Limb (tissue), 2 donors: ENCODE data around the gene HNRNPUL2.

Experiments
- DNase-seq, 2 donors: peaks; one replicate each; pipeline ENCODE4 v3.0.0-alpha.2; 2016; ENCODE audit errors: extremely low spot score in 2 of 2

HNRNPUL2 gene

GRCh38 chr11:62727872-62728170 lies 564 bp upstream of the HNRNPUL2 start:
- DNase-seq: peak; percentile 90 to 98

- DNase-seq: no peak
Observed at GRCh38 chr11:62726915-62727164, 417 bp downstream of the HNRNPUL2 start.

GRCh38 chr11:62726156-62726914 lies 922 bp downstream of the HNRNPUL2 start:
- no peak for DNase-seq

- no peak for DNase-seq
Observed at GRCh38 chr11:62725646-62726045, 1.6 kb downstream of the HNRNPUL2 start.

- no peak for DNase-seq
Observed at GRCh38 chr11:62724171-62724570, 3.1 kb downstream of the HNRNPUL2 start.

- no peak for DNase-seq
Observed at GRCh38 chr11:62721994-62722393, 5.3 kb downstream of the HNRNPUL2 start.

- DNase-seq: no peak
Observed at GRCh38 chr11:62719302-62719978, 7.8 kb downstream of the HNRNPUL2 start.

GRCh38 chr11:62716816-62717215 lies 10.4 kb downstream of the HNRNPUL2 start:
- no peak for DNase-seq

GRCh38 chr11:62716206-62716605 lies 11.1 kb downstream of the HNRNPUL2 start:
- no peak for DNase-seq

GRCh38 chr11:62715150-62716130 lies 11.8 kb downstream of the HNRNPUL2 start:
- DNase-seq: no peak

- DNase-seq: no peak
Observed at GRCh38 chr11:62713343-62713742, 13.9 kb downstream of the HNRNPUL2 start.

- no peak for DNase-seq
Observed at GRCh38 chr11:62712861-62713260, 14.4 kb downstream of the HNRNPUL2 start.

GRCh38 chr11:62712276-62712812 lies 14.9 kb downstream of the HNRNPUL2 start:
- no peak for DNase-seq

- DNase-seq: no peak
Observed at GRCh38 chr11:62710001-62710345, 17.3 kb downstream of the HNRNPUL2 start.

- peak; percentile 96 to 99 for DNase-seq
Observed at GRCh38 chr11:62709247-62710000, 17.8 kb downstream of the HNRNPUL2 start.

- DNase-seq: peak in 1 of 2 donors; percentile 40
Observed at GRCh38 chr11:62708793-62709192, 18.5 kb downstream of the HNRNPUL2 start.

- DNase-seq: no peak
Observed at GRCh38 chr11:62708392-62708791, 18.9 kb downstream of the HNRNPUL2 start.

GRCh38 chr11:62707277-62707861 lies 19.9 kb downstream of the HNRNPUL2 start, which contains the start of the genes BSCL2 and GNG3:
Gene BSCL2, minus strand, starts transcription at chr11:62707424. Its CDS starts 229 bp downstream, at chr11:62707195.
Gene GNG3, plus strand, starts transcription at chr11:62707676. Its CDS starts 620 bp downstream, at chr11:62708296.
- peak in 1 of 2 donors; percentile 90 for DNase-seq

GRCh38 chr11:62706850-62707247 lies 20.4 kb downstream of the HNRNPUL2 start:
- DNase-seq: no peak
